NCI-H2081 (cell line): ENCODE data around the gene IBA57.

Experiments used
- DNase-seq, 2 experiments: peaks; one replicate each; lab custom pipeline; 2025; lab: John Stamatoyannopoulos, UW

IBA57 gene

GRCh38 chr1:228165372-228166169, at the start of gene IBA57:
Gene IBA57, plus strand, starts transcription at chr1:228165804. Its CDS starts 13 bp downstream, at chr1:228165817.
- DNase-seq = peak; percentile 98 to 99

- DNase-seq = no peak
These were observed 48.3 kb upstream of the IBA57 start for GRCh38 chr1:228117335-228117734.

- DNase-seq = no peak
These were observed 47.6 kb upstream of the IBA57 start for GRCh38 chr1:228118040-228118439.

- no peak for DNase-seq
These were observed 45.3 kb upstream of the IBA57 start for GRCh38 chr1:228120351-228120750.

- DNase-seq = no peak
These were observed 44.6 kb upstream of the IBA57 start for GRCh38 chr1:228120857-228121489.

- DNase-seq = no peak
These were observed 42.6 kb upstream of the IBA57 start for GRCh38 chr1:228122921-228123441.

- no peak for DNase-seq
These were observed 42.1 kb upstream of the IBA57 start for GRCh38 chr1:228123505-228123904.

- DNase-seq = no peak
These were observed 40.4 kb upstream of the IBA57 start for GRCh38 chr1:228125185-228125584.

- no peak for DNase-seq
These were observed 33.8 kb upstream of the IBA57 start for GRCh38 chr1:228131766-228132165.

GRCh38 chr1:228134591-228134990, 31.0 kb upstream of the IBA57 start:
- DNase-seq = no peak

GRCh38 chr1:228136901-228137300, 28.7 kb upstream of the IBA57 start:
- DNase-seq = no peak

GRCh38 chr1:228139406-228139930, 26.1 kb upstream of the IBA57 start:
- no peak for DNase-seq

- peak; percentile 100 for DNase-seq
These were observed 25.5 kb upstream of the IBA57 start, which contains the start of gene GUK1 for GRCh38 chr1:228139931-228140723. Gene GUK1, plus strand, starts transcription at chr1:228140279. Its CDS starts 24 bp downstream, at chr1:228140303.

- DNase-seq = no peak
These were observed 24.8 kb upstream of the IBA57 start for GRCh38 chr1:228140724-228141225.

GRCh38 chr1:228141226-228142044, 24.2 kb upstream of the IBA57 start:
- DNase-seq = peak in 1 of 2 experiments; percentile 22

- DNase-seq = no peak
These were observed 23.4 kb upstream of the IBA57 start for GRCh38 chr1:228142155-228142691.

- no peak for DNase-seq
These were observed 22.9 kb upstream of the IBA57 start for GRCh38 chr1:228142701-228143136.

GRCh38 chr1:228143480-228144192, 22.0 kb upstream of the IBA57 start:
- DNase-seq = no peak

GRCh38 chr1:228144193-228144992, 21.2 kb upstream of the IBA57 start:
- no peak for DNase-seq
